Measurements from ENCODE around the gene SFXN5. TPM values are rescaled to one million over a fixed set of nuclear protein-coding genes. Genes with fewer than 3 reads are reported as not detected.

Gene SFXN5
- total and polyA plus RNA-seq, 2 donors (not counting 3 experiments of a cell fraction or from before 2014, with no cell fraction given) = 18.7 to 28.6 TPM

DNA sequence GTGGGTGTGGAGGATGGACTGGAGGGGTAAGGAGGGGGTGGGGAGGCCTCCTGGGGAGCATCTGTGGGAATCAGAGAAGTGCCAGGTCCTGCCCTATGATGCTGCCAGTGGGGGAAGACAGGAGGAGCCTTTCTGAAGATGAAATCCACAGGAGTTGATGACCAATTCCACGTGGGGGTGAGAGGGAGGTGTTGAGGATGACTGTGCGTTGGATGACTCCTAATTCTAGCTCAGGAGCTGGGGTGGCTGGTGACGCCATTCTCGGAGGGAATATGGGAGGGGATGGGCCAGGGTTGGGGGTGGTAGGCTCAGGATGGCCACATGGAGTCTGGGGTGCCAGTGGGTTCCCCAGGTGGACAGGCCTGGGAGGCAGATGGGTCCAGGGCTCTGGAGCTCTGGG, 121.9 kb downstream of the SFXN5 start:
- H3K27ac ChIP-seq (ENCODE audit: insufficient read depth, low read depth, low read length) = no peak overlapping the region
- no peaks in the 10 kb centered on the region for H3K9me1 ChIP-seq (replicated peaks; ENCODE audit: control insufficient read depth, extremely low read depth, insufficient read depth, low read length)
- BruUV-seq (replicated peaks) = no TSS peak
- H3K36me3 ChIP-seq (ENCODE audit: control insufficient read depth in 2 of 2, extremely low read depth in 1 of 2, insufficient read depth in 2 of 2, low read length in 2 of 2) = no peaks in the 10 kb centered on the region
- intact Hi-C loops (cut with micrococcal nuclease) = no loop called here
- no peak overlapping the region for H3K4me3 ChIP-seq (replicated peaks in 1 of 3; ENCODE audit: insufficient read depth in 1 of 3, low read depth in 1 of 3, low read length in 3 of 3)
- ChIA-PET POLR2A (no interaction called here), CTCF (interaction anchor here (1.0 to 1.7 kb wide), 2 partner anchors 24 to 228 kb away, joined by 4 read pairs; no protein-coding TSS in a partner anchor)
- no peaks in the 10 kb centered on the region for H3K79me2 ChIP-seq (ENCODE audit: control insufficient read depth, insufficient read depth, low read length)
- H3K4me1 ChIP-seq (ENCODE audit: control insufficient read depth, extremely low read depth, insufficient read depth, low read length) = no peaks in the 10 kb centered on the region
- no peak for DNase-seq (ENCODE audit: low read depth, low spot score)
- H3K4me2 ChIP-seq (ENCODE audit: insufficient read depth, low read length) = no peak overlapping the region
- H4K20me1 ChIP-seq (replicated peaks; ENCODE audit: control insufficient read depth, extremely low read depth, insufficient read depth, low read length) = no peaks in the 10 kb centered on the region
- no peak for TF ChIP-seq JUN (IDR thresholded peaks at IDR 0.05; ENCODE audit: borderline replicate concordance, insufficient read depth, insufficient read length, low read depth)
- no peak for TF ChIP-seq MYC (IDR thresholded peaks at IDR 0.05; ENCODE audit: low read depth, low read length)
- no peak for TF ChIP-seq POLR2AphosphoS5 (IDR thresholded peaks at IDR 0.05; ENCODE audit: insufficient read depth, low read depth, low read length)
- TF ChIP-seq FOS (IDR thresholded peaks at IDR 0.05; ENCODE audit: borderline replicate concordance, insufficient read depth, low read length) = no peak
- TF ChIP-seq, protein P1, sequence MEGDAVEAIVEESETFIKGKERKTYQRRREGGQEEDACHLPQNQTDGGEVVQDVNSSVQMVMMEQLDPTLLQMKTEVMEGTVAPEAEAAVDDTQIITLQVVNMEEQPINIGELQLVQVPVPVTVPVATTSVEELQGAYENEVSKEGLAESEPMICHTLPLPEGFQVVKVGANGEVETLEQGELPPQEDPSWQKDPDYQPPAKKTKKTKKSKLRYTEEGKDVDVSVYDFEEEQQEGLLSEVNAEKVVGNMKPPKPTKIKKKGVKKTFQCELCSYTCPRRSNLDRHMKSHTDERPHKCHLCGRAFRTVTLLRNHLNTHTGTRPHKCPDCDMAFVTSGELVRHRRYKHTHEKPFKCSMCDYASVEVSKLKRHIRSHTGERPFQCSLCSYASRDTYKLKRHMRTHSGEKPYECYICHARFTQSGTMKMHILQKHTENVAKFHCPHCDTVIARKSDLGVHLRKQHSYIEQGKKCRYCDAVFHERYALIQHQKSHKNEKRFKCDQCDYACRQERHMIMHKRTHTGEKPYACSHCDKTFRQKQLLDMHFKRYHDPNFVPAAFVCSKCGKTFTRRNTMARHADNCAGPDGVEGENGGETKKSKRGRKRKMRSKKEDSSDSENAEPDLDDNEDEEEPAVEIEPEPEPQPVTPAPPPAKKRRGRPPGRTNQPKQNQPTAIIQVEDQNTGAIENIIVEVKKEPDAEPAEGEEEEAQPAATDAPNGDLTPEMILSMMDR (IDR thresholded peaks at IDR 0.05; ENCODE audit: extremely low read depth in 1 of 2, insufficient read depth in 1 of 2, low read depth in 1 of 2, low read length in 2 of 2) = no peak
- TF ChIP-seq, protein P2, sequence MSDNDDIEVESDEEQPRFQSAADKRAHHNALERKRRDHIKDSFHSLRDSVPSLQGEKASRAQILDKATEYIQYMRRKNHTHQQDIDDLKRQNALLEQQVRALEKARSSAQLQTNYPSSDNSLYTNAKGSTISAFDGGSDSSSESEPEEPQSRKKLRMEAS (IDR thresholded peaks at IDR 0.05; ENCODE audit: insufficient read depth, insufficient read length) = no peak
- no peak for TF ChIP-seq EZH2 (IDR thresholded peaks at IDR 0.05; ENCODE audit: borderline replicate concordance, low read depth, low read length, severe bottlenecking)
- no peak for TF ChIP-seq GATA2 (IDR thresholded peaks at IDR 0.05; ENCODE audit: insufficient read depth, insufficient read length, low read depth, low read length)
- TF ChIP-seq POLR2A (IDR thresholded peaks at IDR 0.05; ENCODE audit: low read depth, low read length) = no peak
- no peak for FAIRE-seq
- no peaks in the 10 kb centered on the region for H3K27me3 ChIP-seq (ENCODE audit: control insufficient read depth in 2 of 2, insufficient read depth in 2 of 2, low read length in 2 of 2)
- no peak overlapping the region for H3K9ac ChIP-seq (replicated peaks; ENCODE audit: extremely low read depth, insufficient read depth, low read length)
- H2AFZ ChIP-seq (ENCODE audit: low read depth, low read length) = no peak overlapping the region
- dilution Hi-C loops (cut with MboI; ENCODE audit: extremely low pct_ligation_motif_present, low sequenced_read_pairs) = no loop called here
- no peaks in the 10 kb centered on the region for H3K9me3 ChIP-seq (replicated peaks; ENCODE audit: control insufficient read depth, insufficient read depth, low read length)
